Stimulated activated CD4-positive, alpha-beta T cell treated with anti-CD3 and anti-CD28 coated beads, Interleukin-2, amount 100 ng/mL, for 48 hours (primary cell): ENCODE measurements around the gene SHC1.

Source experiments
- DNase-seq, 2 donors: peaks; one replicate each; pipeline ENCODE4 v3.0.0-alpha.2; 2020

SHC1 gene

GRCh38 chr1:154970631-154971340 lies at the start of gene SHC1:
TSS of gene SHC1 (minus strand) at chr1:154970747. CDS start at chr1:154970526, 221 bp downstream.
- peak in 1 of 2 donors; percentile 37 for DNase-seq

- DNase-seq, result no peak
These were observed 49.1 kb upstream of the SHC1 start for GRCh38 chr1:155019377-155020245.

DNA sequence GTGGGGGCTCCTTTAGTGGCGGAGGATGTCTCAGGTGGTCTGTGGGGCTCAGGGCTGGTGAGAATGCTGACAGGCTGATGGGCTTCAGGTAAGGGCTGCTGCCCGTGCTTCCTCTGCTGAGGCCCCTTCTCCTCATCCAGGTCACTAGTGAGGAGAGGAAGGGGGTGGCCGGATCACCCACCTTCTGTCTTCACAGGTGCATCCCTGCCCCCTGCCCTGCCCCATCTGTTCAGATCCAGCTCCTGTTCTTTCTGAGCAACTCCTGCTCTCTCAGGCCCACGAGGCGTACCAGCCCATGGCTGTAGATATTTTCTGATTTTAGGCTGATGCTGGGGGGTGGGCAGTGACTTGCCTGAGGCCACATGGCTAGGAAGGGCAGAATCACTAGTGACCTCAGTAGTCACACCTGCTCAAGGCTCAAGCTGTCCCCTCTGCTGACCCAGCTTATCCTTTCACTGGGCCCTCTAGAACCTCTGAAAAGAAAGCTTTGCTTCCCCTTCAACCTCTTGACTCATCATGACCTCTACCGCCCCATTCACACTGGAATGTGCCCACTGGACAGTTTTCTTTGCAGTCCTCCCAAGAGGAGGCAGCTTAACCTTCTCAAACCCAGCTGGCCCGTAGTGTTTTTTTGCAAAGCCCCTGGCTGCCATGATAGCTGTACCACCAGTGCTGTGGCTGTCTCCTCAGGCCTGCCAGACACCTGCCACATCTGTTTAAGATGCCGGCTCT lies 48.2 kb upstream of the SHC1 start:
- no peak for DNase-seq

DNA sequence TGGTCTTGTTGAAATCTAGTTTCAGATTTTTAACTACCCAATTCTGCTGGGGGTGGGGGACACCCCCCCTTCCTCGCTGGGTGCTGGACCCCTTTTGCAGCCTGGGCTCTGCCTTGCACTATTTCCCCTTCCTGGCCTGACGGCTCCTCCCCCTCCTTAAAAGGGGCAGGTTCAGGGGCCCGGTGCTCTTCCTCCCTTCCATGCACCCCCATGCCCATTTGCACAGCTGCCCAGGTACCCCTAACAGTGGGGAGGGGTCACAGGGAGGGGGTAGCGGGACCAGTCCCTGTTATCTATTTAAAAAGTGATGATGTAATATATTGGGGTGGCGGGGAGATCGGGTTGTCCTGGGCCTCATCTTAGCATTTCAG lies 47.4 kb upstream of the SHC1 start:
- no peak for DNase-seq

- peak; percentile 87 to 92 for DNase-seq
These were observed 46.7 kb upstream of the SHC1 start for GRCh38 chr1:155017041-155017945.

DNA sequence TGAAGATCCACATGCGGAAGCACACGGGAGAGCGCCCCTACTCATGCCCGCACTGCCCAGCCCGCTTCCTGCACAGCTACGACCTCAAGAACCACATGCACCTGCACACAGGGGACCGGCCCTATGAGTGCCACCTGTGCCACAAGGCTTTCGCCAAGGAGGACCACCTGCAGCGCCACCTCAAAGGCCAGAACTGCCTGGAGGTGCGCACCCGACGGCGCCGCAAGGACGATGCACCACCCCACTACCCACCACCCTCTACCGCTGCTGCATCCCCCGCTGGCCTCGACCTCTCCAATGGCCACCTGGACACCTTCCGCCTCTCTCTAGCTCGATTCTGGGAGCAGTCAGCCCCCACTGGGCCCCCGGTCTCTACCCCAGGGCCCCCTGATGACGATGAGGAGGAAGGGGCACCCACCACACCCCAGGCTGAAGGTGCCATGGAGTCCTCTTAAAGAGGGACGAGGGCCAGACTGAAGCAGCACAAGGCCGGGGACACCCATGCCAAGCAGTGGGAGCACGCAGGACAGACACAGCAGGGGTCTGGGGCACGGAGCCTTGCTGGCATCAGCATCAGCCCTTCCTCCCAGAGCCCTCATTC lies 45.8 kb upstream of the SHC1 start:
- DNase-seq, result no peak

- DNase-seq, result no peak
These were observed 45.1 kb upstream of the SHC1 start for GRCh38 chr1:155015527-155016230.

GRCh38 chr1:155014709-155015508 lies 44.4 kb upstream of the SHC1 start:
- no peak for DNase-seq

GRCh38 chr1:155013632-155014031 lies 43.1 kb upstream of the SHC1 start:
- DNase-seq, result no peak

- no peak for DNase-seq
These were observed 42.4 kb upstream of the SHC1 start for GRCh38 chr1:155012776-155013602.

- no peak for DNase-seq
These were observed 41.5 kb upstream of the SHC1 start for GRCh38 chr1:155012026-155012546.

DNA sequence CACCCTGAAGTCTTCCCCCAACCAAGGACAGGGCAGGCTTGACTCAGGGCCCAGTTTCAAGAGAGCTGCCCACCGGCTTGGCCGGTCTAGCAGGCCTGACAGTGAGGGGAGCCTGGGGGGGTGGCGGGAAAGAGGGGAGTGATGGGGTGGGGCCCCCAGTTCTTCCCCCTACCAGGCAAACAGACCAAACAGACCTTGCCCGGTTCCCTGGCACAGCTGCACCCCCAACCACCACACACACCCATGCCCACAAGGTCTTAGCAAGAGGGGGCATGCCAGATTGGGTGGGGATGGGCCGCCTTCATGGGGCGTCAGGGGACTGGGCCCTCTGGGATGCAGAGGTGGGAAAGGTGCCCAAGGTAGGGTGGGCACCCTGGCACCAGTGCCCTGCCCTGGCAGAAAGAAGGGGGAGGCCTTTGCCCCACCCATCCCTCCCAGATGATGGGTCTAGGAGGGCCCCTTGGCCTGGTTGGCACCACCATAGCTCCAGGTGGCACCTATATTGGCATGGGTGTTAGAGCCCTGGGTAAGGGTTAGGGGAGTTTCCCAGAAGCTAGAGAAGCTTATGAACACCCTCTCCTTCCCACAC lies 41.0 kb upstream of the SHC1 start:
- DNase-seq, result no peak

GRCh38 chr1:155011004-155011416 lies 40.5 kb upstream of the SHC1 start:
- DNase-seq, result no peak

- DNase-seq, result no peak
These were observed 39.8 kb upstream of the SHC1 start for GRCh38 chr1:155010211-155010918.

DNA sequence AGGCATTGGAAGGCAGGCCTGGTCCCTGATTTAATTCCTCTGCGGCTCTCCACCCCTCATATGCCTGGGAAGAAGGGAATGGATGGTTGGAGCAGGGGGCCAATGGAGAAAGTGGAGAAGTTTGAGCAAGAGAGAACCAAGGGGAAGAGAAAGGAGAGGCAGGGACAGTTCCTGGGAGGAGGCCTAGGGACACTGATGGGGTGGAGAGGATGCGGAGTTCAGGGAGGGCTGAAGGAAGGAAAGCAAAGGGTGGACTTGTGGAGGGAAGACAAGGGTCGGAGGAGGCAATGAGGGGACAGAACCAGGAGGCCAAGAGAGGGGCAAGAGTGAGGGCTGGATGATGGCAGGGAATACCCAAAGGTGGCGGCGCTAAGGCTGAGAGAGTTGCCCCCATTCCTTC lies 39.2 kb upstream of the SHC1 start:
- no peak for DNase-seq

- no peak for DNase-seq
These were observed 38.7 kb upstream of the SHC1 start for GRCh38 chr1:155009221-155009711.

DNA sequence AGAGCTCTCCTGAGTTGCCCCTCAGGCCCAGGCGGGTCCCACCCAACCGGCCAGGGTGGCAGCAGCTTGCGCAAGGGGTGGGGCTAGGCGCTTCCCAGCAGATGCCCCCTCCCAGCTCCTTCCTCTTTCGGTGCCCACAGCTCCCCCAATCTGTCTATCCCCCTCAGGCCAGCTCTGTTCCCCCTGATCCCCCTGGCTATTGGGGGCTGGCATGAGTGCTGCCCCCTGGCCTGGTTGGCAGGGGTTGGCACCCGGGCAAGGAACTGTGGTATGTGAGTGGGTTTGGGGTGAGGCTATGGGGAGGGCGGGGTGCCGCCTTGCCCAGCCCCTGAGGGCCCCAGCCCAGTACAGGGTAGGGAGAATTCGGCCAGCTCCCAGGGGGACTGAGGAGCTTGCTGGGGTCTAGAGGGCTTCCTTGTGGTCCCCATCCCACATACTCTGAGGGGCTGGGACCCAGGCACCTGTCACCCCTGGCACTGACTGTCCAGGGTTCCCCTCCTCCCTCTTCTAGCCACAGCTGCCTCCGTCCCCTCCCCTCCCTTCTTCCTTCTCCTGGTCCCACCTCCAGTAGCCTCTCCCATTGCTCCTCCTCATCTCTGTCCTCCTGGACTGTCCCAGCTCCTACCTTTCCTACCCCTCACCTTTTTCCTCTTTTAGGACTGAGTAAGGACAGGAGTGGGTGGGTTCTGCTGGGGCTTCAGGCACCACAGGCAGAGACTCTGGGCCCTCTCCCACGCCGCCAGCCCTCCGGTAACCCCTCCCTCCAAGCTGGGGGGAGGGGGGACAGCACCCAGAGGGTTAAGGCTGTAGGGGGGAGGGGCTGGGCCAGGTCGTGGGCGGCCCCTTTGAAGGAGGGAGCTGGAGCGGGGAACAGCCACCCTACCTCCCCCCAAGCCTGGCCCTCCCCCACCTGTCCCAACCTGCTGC lies 37.7 kb upstream of the SHC1 start:
- peak; percentile 69 to 72 for DNase-seq
